Hematopoietic multipotent progenitor cell treated with erythropoietin and hydrocortisone succinate and interleukin-3 and kit ligand, for 4 days (in vitro differentiated cells): ENCODE data around the gene HSP90AB1.
A peak's percentile ranks its signal among the peaks of the same experiment; 100 is the strongest.

Source experiments
- DNase-seq: peaks from one replicate; pipeline ENCODE4 v3.0.0-alpha.2; 2015

The HSP90AB1 gene

DNA sequence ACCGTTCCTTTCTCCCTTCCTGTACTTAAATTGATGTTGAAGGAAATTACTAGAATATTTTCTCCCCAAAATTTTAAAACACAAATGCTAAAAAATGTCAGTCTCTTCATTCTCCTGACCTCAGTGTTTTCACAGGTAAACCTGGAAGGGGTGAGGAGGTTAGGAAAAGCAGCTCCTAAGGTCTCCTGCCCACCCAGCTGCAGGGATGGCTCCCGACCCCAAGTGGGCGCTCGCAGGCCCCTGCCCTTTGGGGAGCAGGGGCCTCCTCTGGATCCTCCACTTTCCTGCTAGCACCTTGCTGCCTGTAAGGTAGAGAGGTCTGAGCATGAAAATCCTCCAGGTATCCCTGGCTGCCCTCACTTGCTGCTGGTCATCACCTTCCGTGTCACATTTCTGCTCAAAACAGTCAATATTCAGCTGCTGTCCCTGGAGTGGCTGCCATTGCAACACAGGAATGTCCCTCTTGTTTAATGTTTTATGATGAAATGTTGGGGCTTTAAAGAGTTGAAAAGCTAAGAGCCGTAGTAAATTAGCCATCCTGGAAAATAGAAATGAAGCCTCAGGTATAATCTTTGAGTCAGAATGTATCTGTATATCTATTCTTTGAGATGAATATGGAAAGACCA, 10.9 kb upstream of the HSP90AB1 start:
- DNase-seq, result no peak

DNA sequence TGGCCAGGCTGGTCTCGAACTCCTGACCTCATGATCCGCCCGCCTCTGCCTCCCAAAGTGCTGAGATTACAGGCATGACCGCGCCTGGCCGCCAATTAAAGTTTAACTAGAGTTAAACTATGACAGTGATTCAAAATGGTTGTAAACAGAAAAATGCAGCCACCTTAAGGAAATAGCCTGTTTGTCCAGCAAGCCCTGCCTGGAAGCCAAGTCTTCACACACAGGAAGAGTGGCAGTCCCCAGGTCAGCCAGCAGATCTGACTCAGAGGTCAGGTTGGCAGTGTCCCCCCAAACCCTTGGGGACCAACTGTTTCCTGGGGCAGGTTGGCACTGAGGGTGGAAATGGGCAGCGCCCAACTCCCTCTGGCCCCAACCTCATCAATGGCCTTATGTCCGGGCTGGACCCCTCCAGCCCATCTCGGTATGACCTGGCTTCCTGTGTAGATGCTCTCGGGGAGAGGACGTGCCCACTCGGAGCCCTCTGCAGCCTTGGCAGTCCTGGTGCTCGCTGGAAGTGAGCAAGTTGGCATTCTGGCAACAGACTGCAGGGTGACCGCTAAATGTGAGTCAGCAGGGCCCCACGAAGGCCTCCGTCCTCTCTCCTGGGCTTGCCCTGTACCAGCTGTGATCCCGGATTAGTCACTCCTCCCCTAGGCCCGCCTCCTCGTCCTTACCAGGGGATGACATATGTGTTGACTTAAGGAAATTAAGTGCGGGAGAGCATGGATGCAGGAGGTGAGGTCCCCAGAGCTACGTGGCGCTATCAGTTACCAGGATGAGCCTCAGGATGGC, 9.7 kb upstream of the HSP90AB1 start:
- DNase-seq, result peak; percentile 94

DNA sequence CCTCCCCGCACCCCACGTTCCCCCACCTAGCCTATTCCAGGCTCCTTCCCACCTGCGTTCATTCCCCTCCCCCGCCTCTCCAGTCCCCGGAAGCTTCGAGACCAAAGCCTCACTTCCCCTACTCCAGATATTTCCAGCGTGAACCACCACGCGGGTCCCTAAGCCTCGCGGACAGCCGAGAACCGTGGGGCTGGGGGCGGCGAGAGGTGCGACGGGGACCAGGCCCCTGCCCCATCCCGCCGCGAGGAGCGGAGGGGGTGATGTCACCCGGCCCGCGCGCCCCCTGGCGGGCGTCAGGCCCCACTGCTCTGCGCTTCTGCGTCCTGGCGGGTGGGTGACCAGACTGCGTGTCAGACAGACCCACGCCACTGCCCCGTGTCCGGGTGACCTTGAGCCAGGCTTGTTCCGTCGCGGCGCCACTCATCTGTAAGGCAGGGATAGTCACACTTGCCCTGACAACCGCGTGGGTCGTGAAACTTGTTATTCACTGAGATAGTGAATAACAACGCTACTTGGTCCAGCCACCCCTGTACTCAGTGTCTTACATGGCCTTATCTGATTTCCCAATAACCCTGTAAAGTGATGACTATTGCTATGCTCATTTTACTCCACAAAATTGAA, 9.0 kb upstream of the HSP90AB1 start:
- peak; percentile 85 for DNase-seq

DNA sequence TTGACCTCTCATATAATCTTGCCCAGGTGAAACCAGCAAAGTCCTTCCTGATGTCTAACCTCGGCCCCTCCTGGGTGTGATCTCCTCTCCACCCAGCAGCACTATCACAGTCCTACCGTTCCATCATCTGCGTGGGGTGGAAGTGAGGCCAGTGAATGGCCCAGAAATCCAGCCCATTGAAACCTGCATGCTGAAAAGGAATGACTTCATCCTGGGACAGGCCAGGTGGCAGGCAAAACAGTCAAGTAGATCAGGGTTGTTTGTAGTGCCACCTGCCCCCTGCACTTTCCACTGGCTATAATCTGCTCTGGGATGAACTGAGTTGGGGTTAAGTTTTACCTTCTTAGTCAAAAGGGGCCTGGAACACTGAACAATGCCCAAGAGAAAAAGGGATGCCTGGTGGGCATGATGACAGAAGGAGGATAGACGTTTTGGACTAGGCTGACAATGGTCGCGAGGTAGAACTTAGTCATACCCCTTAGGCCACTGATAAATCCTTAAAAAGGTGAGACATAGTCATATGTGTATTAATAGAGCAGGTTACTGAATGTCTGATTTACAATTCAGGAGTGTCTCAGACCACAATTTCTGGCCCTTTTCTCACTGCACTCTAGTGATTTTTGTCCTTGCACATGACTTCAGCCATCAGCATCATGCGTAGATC, 8.1 kb upstream of the HSP90AB1 start:
- DNase-seq, result no peak

DNA sequence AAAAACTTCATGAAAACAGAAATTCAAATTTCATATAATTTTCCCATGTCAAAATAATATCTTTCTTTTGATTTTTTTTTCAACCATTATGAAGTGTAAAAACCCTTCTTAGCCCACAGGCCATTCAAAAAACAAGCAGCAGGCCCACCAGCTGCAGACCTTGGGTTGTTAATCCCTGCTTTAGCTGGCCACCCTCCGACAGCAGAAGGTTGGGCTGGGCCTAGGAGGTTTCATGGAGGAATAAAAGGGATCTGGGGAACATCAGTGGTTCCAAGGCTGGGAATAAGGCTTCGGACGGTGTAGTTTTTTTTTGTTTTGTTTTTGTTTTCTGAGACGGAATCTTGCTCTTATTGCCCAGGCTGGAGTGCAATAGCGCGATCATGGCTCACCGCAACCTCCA, 3.6 kb upstream of the HSP90AB1 start:
- no peak for DNase-seq

DNA sequence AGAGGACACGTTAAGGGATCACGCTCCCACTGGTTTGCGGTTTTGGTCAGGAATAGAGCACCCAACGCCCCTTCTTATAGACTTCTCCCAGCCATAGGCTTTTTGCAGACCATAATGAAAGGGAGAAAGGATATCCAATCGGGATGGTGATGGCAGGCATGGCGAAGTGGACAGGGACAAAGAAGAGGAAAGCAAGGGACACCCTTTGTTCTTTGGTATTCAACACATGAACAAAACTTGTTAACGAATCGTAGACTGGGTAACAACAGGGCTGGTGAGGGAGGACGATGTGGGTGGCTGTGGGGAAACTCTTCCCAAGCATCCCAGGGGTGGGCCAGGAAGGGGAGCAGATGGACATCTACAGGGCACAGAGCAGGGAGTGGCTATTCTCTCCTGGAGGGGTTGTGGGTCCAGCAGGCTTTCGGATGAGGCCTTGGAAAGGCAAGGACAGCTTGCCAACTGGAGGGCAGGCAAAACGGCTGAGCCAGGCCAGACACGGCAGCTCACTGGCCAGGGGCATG, 1.4 kb upstream of the HSP90AB1 start:
- DNase-seq, result no peak

DNA sequence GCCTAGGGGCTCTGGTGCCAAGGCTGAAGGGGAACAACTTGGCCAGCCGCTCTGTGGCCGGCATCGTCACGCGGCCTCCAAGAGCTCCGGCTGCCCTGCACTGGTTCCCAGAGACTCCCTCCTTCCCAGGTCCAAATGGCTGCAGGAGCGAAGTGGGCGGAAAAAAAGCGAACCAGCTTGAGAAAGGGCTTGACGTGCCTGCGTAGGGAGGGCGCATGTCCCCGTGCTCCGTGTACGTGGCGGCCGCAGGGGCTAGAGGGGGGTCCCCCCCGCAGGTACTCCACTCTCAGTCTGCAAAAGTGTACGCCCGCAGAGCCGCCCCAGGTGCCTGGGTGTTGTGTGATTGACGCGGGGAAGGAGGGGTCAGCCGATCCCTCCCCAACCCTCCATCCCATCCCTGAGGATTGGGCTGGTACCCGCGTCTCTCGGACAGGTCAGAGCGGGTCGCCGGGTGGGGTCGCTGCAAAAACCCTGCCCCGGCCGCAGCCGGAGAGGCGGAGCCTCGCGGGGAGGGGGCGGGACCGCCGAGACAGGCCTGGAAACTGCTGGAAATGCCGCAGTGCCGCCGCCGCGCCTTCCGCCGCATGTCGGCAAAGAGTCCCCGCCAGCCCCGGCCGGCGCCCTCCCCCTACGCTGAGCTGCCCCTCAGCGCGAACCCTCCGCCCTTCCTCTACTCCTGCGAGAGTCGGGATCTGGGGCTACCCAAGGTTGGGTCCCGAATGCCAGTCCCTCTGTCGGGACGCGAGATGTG, 814 bp upstream of the HSP90AB1 start:
- peak; percentile 86 for DNase-seq

DNA sequence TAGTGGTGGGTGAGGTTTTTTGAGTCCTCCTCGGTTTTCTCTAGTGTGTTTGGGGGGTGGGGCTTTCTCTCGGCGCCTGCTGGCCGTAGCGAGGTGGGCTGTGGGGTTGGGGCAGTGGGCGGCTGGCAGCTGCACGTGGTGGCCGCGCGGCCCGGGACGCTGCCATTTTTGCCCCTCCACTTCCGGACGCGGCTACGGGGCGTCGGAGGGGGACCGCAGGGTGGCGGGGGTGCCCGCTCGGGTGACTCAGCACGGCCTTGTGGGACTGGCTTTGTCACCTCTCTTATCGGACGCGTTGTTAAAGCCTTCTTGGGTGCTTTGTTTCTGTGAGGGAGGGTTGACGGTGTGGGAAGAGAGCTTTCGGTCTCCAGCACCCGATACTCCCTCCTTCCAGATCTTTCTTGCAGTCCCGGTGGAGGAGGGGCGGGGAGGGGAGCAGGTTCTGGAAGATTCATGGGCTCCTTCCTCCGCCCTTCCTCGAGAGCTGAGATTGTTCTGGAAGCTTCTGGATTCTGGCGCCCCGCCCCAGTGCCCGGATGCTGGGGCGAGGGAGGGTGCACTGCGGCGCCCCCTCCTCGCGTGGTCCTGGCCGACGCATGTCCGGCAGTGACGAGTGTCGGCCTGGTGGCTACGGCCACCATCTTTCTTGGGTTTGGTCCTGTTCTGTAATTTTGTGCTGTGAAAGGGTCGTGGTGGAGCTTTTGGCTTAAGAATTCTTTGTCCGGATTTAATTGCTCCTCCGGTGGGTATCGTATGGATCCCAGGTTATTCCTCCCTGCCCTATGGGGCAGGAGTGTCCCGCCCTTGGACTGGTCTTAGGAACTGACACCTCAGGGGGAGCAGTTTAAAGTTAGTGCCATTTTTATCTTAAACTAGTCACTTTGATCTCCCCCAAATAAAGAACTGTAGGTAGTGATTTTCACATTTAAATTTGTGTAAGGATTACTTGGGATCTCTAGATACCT, 719 bp downstream of the HSP90AB1 start:
- DNase-seq, result peak; percentile 92

DNA sequence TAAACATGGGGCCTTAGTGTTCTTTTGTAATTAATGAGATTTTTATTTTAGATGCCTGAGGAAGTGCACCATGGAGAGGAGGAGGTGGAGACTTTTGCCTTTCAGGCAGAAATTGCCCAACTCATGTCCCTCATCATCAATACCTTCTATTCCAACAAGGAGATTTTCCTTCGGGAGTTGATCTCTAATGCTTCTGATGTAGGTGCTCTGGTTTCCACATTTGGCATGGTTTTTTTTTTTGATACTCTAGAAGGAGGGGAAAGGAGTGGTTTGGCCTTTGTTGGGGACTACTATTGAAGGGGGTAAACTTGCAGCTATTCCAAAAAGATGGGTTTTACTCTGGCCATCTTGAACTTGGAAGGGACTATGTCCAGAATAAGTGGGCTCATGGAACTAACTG, 1.7 kb downstream of the HSP90AB1 start:
- DNase-seq, result no peak

DNA sequence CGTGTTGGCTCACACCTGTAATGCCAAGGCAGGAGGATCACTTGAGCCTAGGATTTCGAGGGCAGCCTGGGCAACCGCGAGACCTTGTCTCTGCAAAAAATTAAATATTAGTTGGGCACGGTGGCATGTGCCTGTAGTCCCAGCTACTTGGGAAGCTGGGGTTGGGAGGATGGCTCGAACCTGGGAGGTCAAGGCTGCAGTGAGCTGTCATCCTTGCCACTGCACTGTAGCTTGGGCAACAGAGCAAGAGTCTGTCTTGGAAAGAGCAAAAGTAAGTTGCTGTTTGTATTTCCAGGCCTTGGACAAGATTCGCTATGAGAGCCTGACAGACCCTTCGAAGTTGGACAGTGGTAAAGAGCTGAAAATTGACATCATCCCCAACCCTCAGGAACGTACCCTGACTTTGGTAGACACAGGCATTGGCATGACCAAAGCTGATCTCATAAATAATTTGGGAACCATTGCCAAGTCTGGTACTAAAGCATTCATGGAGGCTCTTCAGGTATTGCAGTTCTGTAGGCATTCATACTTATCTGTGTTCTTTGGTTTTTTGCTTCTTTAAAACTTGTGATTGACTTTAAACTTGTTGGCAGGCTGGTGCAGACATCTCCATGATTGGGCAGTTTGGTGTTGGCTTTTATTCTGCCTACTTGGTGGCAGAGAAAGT, 2.3 kb downstream of the HSP90AB1 start:
- DNase-seq, result no peak

DNA sequence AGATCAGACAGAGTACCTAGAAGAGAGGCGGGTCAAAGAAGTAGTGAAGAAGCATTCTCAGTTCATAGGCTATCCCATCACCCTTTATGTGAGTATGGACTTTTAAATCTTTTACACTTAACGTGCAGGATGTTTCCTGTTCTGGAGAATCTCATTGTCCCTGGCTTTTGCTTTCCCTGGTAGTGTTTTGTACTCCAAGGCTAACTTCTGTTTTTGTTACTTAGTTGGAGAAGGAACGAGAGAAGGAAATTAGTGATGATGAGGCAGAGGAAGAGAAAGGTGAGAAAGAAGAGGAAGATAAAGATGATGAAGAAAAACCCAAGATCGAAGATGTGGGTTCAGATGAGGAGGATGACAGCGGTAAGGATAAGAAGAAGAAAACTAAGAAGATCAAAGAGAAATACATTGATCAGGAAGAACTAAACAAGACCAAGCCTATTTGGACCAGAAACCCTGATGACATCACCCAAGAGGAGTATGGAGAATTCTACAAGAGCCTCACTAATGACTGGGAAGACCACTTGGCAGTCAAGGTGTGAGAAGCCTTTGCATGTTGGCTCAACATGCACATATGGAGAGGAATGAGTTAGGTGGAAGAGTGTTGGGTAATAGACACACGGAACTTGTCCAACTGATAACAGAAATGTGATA, 3.3 kb downstream of the HSP90AB1 start:
- peak; percentile 31 for DNase-seq

DNA sequence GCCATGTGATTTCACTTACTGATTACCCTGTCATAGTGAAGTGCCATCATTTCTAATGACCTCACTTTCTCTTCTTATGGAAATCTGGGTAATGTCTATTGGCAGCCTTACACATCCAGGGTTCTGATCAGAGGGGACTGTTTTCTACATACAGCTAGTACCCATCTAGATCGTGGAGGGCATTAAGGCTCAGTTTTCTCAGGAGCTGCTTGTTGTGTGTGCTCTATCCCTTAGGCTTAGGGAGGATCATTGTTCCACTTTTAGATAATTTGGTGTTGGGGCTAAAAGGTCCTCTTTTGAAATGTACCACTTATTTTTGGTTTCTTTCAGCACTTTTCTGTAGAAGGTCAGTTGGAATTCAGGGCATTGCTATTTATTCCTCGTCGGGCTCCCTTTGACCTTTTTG, 3.8 kb downstream of the HSP90AB1 start:
- DNase-seq, result no peak

DNA sequence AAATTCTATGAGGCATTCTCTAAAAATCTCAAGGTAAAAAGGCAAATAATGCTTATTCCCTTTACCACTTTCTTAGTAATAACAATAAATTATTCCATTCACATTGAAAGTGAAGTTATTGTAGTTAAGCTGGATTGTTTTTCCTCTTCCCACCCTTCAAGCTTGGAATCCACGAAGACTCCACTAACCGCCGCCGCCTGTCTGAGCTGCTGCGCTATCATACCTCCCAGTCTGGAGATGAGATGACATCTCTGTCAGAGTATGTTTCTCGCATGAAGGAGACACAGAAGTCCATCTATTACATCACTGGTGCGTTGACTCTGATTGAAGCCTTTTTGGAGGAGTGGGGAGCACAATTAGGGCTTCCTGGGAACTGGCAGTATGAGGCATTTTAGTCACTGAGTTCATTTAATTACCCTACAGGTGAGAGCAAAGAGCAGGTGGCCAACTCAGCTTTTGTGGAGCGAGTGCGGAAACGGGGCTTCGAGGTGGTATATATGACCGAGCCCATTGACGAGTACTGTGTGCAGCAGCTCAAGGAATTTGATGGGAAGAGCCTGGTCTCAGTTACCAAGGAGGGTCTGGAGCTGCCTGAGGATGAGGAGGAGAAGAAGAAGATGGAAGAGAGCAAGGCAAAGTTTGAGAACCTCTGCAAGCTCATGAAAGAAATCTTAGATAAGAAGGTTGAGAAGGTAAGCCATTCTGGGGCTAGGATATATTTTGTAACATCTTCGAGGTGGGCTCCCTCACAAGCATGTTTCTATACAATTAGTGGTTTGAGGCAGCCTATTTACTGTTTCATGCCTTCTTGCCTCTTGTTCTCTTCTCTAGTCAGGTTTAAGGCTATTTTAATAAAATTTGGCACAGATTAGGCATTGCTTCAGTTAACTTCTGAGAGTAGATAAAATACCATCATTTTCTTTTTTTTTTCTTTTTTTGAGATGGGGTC, 4.9 kb downstream of the HSP90AB1 start:
- no peak for DNase-seq

DNA sequence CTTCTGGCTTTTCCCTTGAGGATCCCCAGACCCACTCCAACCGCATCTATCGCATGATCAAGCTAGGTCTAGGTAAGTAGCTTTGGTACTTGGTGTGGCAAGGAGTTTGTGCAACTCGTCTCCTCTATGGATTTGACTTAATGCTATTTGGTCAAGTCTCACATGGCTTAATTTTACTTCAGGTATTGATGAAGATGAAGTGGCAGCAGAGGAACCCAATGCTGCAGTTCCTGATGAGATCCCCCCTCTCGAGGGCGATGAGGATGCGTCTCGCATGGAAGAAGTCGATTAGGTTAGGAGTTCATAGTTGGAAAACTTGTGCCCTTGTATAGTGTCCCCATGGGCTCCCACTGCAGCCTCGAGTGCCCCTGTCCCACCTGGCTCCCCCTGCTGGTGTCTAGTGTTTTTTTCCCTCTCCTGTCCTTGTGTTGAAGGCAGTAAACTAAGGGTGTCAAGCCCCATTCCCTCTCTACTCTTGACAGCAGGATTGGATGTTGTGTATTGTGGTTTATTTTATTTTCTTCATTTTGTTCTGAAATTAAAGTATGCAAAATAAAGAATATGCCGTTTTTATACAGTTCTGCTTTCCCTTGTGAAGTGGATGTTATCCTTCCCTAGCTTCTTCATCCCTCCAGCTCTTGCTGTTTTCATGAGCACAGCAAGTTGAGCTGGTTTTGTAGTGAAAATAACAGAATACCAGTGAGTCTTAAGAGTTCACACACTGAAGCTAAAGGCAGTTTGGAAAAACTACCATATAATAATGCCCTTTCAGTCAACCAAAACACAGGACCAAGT, 6.6 kb downstream of the HSP90AB1 start:
- DNase-seq, result peak; percentile 87

DNA sequence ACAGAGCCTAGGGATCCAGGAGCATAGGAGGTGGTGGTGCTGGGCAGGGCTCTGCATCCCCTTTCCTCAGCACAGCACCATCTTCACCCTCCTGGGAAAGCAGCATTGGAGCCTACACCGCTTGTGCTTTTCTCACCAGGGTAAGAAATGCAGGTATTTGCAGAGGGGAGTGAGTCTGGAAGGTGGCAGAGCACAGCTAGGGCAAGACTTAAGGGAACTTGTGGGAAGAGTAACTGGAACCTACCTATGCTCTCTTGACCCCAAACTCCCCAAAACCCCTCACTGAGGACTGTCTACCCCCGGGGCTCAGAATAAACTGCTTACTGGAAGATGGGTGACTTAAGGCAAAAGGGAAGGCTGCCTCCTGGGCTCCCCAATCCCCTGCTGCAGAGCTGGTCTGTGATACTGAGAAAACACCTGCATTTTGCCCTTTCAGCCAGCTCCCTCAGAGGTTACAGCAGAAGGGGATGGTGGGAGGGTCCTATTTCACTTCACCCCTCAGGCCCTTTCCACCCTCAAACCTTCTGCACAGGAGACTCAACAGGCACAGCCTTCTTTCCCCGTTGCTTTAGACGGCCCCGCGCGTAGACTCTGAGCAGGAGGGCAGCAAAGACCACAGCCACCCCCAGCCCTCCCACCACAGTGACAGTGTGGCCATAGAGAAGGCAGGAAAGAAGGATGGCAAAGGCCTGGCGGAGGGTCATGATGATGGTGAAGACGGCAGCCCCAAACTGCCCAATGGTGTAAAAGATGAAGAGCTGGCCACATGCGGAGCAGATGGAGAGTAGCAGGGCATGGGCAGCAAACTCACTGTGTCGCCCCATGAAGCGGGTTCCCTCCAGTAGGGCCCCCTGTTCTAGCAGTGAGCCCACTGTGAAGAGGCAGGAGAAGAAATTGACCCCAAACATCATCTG, 7.5 kb downstream of the HSP90AB1 start:
- DNase-seq, result peak; percentile 31

DNA sequence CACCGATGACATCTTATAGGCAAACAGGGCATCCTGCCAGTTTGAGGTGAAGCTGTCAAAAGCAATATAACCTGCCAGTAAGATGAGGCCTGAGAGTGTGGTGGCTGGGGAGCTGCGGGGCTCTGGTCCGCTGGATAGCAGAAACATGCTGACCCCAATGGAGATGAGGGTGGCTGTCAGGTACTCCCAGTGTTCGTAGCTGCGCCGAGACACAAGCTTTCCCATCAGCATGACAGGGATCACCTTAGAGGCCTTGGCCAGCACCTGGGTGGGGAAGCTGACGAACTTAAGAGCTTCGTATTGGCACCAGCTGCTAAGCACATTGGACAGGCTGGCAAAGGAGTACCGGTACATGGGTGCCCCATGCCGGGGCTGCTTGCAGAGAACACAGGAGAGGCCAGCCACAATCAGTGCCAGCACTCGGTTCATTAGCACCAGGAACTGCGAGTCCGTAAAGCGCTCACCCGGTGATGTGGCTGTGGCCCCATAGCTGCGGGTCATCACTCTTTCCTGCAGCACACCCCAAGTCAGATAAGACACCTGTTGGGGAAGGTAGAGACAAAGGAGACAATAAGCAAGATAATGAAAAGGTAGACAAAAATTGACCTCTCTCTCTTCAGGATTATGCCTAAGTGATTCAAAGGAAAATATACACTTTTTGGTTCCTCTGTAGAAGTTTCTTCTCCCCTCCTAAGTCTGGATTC, 8.4 kb downstream of the HSP90AB1 start:
- peak; percentile 46 for DNase-seq
